ENCODE results near the gene HOXB3. TPM values are rescaled to one million over a fixed set of nuclear protein-coding genes. Genes with fewer than 3 reads are reported as not detected.

The HOXB3 gene
- polyA plus RNA-seq, 1 donor from 2014 or later = not detected

- Histone ChIP-seq H3K79me2 (replicated peaks; ENCODE audit: insufficient read depth, low read length) (no peaks in the 10 kb centered on the region), H3K27ac (ENCODE audit: low read length) (no peak overlapping the region), H3F3A (ENCODE audit: insufficient read depth, low read length, poor library complexity, severe bottlenecking) (no peaks in the 10 kb centered on the region), H3K27me3 (ENCODE audit: insufficient read depth, low read depth, low read length) (peaks cover 100% of the 10 kb centered on the region), H3K4me2 (ENCODE audit: low read length) (no peak overlapping the region), H3K36me3 (ENCODE audit: insufficient read depth, low read length) (no peaks in the 10 kb centered on the region), H3K9ac (ENCODE audit: low read length) (no peak overlapping the region), H2AFZ (ENCODE audit: low read depth, low read length) (no peak overlapping the region), H4K20me1 (ENCODE audit: insufficient read depth) (no peaks in the 10 kb centered on the region), H3K9me2 (ENCODE audit: insufficient read depth, low read length) (no peaks in the 10 kb centered on the region), H3K9me3 (ENCODE audit: low read length) (peaks cover 8% of the 10 kb centered on the region), H3K4me3 (ENCODE audit: low read length) (no peak overlapping the region)
- TF ChIP-seq EP300 (conservative IDR thresholded peaks at IDR 0.05; ENCODE audit: poor library complexity, severe bottlenecking) = no peak
- no peak for TF ChIP-seq CTCF (IDR thresholded peaks at IDR 0.05; ENCODE audit: poor library complexity, severe bottlenecking)
- TF ChIP-seq SMC3 (conservative IDR thresholded peaks at IDR 0.05; ENCODE audit: poor library complexity) = no peak
- TF ChIP-seq EZH2 (IDR thresholded peaks at IDR 0.05; ENCODE audit: borderline replicate concordance, insufficient read depth, low read length, poor library complexity, severe bottlenecking) = no peak
- TF ChIP-seq REST (IDR thresholded peaks at IDR 0.05; ENCODE audit: borderline replicate concordance) = no peak
- TF ChIP-seq RAD21 (conservative IDR thresholded peaks at IDR 0.05) = no peak
- no peak for TF ChIP-seq POLR2AphosphoS5 (IDR thresholded peaks at IDR 0.05)
- no peak for TF ChIP-seq TAF1 (IDR thresholded peaks at IDR 0.05; ENCODE audit: low read depth)
- TF ChIP-seq MXI1 (conservative IDR thresholded peaks at IDR 0.05; ENCODE audit: poor library complexity, severe bottlenecking) = no peak
Observed at GRCh38 chr17:48619826-48620449, 29.9 kb upstream of the HOXB3 start.

GRCh38 chr17:48618256-48618896, 28.3 kb upstream of the HOXB3 start:
- H3K9me3 ChIP-seq (ENCODE audit: low read length) = peaks cover 7% of the 10 kb centered on the region
- H3K9ac ChIP-seq (ENCODE audit: low read length) = no peak overlapping the region
- no peak overlapping the region for H3K27ac ChIP-seq (ENCODE audit: low read length)
- TF ChIP-seq TAF1 (IDR thresholded peaks at IDR 0.05; ENCODE audit: low read depth) = no peak
- peak; percentile 17 for TF ChIP-seq EZH2 (IDR thresholded peaks at IDR 0.05; ENCODE audit: borderline replicate concordance, insufficient read depth, low read length, poor library complexity, severe bottlenecking)
- TF ChIP-seq CTCF (IDR thresholded peaks at IDR 0.05; ENCODE audit: poor library complexity, severe bottlenecking) = peak; percentile 95
- peak; percentile 11 for TF ChIP-seq POLR2AphosphoS5 (IDR thresholded peaks at IDR 0.05)
- TF ChIP-seq MXI1 (conservative IDR thresholded peaks at IDR 0.05; ENCODE audit: poor library complexity, severe bottlenecking) = no peak
- no peak for TF ChIP-seq REST (IDR thresholded peaks at IDR 0.05; ENCODE audit: borderline replicate concordance)
- no peak for TF ChIP-seq EP300 (conservative IDR thresholded peaks at IDR 0.05; ENCODE audit: poor library complexity, severe bottlenecking)
- peak; percentile 98 for TF ChIP-seq RAD21 (conservative IDR thresholded peaks at IDR 0.05)
- peak; percentile 97 for TF ChIP-seq SMC3 (conservative IDR thresholded peaks at IDR 0.05; ENCODE audit: poor library complexity)
- no peaks in the 10 kb centered on the region for H3K9me2 ChIP-seq (ENCODE audit: insufficient read depth, low read length)
- H3K4me2 ChIP-seq (ENCODE audit: low read length) = no peak overlapping the region
- no peaks in the 10 kb centered on the region for H3K36me3 ChIP-seq (ENCODE audit: insufficient read depth, low read length)
- H3K79me2 ChIP-seq (replicated peaks; ENCODE audit: insufficient read depth, low read length) = no peaks in the 10 kb centered on the region
- H3K27me3 ChIP-seq (ENCODE audit: insufficient read depth, low read depth, low read length) = peaks cover 100% of the 10 kb centered on the region
- no peak overlapping the region for H2AFZ ChIP-seq (ENCODE audit: low read depth, low read length)
- H3K4me3 ChIP-seq (ENCODE audit: low read length) = no peak overlapping the region
- no peaks in the 10 kb centered on the region for H3F3A ChIP-seq (ENCODE audit: insufficient read depth, low read length, poor library complexity, severe bottlenecking)
- H4K20me1 ChIP-seq (ENCODE audit: insufficient read depth) = no peaks in the 10 kb centered on the region

All from neural cell (in vitro differentiated cells).